A673 (cell line): ENCODE data around the gene KIF24.

Experiments used
- CTCF ChIP-seq: fragments of 300-800, 200-600 bp; sonication (generic); conservative IDR thresholded peaks from 2 replicates; pipeline ENCODE4 v1.5.1; 2017; ENCODE audit warnings: low read depth, mild to moderate bottlenecking, antibody characterized with exemption, low read length, moderate library complexity, mixed read lengths
- EZH2 ChIP-seq: fragments of 200-600 bp; sonication (generic); IDR thresholded peaks from 2 replicates; pipeline ENCODE4 v1.6.1; 2017; ENCODE audit warnings: borderline replicate concordance, low read depth, mild to moderate bottlenecking, mixed read lengths, antibody characterized with exemption, low read length; ENCODE audit not compliant: poor library complexity, severe bottlenecking

DNA sequence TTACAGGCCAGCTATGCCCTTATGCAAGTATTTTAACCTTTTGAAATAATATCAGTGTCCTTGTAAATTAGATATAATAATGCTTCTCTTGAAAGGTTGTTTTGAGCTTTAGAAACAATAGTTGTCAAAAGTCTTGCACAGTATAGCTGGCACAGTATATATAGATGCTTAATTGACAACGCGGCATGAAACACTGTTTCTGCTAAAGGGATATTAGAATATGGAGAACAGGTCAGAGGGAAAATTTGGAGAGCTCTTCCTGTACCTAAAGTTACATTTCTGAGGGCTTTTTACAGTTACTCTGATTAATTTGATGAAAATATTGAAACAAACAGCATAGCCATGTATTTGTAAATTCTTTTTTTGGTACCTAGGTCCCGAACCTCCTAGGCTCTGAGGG lies 4.8 kb upstream of the KIF24 start:
- TF ChIP-seq CTCF (no peak), EZH2 (no peak)
